HUDEP-2 (cell line): ENCODE data around the gene GAS6.
"Not testable (repeated sequence)": the region's sequence is repeated elsewhere in the genome, so short reads cannot be mapped to it uniquely, and the experiment has no call there.

Experiments
- DNase-seq, 76 experiments: peaks; one replicate each; lab custom pipeline; 2025; ENCODE audit not compliant: unreplicated experiment in 76 of 76; lab: John Stamatoyannopoulos, UW

GAS6 gene

GRCh38 chr13:113874579-113875428, 10.9 kb upstream of the GAS6 start:
- DNase-seq: no peak

DNA sequence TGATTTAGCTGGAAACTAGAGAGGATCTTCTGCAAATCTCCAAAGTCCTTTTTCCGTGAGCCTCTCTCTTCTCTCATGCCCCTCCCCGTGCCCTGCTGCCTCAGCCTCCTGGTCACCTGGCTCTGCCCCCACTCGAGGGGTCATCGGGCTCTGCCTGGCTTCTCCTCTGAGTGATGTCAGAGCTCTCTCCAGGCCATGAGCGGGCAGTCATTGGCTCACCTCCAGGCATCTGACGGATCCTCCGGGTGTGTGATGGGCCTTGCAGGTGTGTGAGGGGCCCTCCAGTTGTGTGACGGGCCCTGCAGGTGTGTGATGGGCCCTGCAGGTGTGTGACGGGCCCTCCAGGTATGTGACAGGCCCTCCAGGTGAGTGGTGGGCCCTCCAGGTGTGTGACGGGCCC, 10.3 kb upstream of the GAS6 start:
- DNase-seq: no peak

- DNase-seq: no peak
Measured at GRCh38 chr13:113869263-113869662, 5.4 kb upstream of the GAS6 start.

DNA sequence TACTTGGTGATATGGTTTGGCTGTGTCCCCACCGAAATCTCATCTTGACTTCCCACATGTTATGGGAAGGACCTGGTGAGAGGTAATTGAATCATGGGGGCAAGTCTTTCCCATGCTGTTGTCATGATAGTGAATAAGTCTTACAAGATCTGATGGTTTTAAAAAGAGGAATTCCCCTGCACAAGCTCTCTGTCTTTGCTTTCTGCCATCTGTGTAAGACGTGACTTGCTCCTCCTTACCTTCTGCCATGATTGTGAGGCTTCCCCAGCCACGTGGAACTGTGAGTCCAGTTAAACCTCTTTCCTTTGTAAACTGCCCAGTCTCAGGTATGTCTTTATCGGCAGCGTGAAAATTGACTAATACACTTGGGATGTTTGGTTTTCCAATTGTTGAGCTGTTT, 4.0 kb upstream of the GAS6 start:
- not testable (repeated sequence) for DNase-seq

- DNase-seq: no peak
Measured at GRCh38 chr13:113865427-113865826, 1.6 kb upstream of the GAS6 start.

- DNase-seq: no peak
Measured at GRCh38 chr13:113864273-113864890, 506 bp upstream of the GAS6 start.

GRCh38 chr13:113862931-113863523, 849 bp downstream of the GAS6 start:
- peak in 15 of 76 experiments; percentile 9 to 34 (median 22) for DNase-seq

DNA sequence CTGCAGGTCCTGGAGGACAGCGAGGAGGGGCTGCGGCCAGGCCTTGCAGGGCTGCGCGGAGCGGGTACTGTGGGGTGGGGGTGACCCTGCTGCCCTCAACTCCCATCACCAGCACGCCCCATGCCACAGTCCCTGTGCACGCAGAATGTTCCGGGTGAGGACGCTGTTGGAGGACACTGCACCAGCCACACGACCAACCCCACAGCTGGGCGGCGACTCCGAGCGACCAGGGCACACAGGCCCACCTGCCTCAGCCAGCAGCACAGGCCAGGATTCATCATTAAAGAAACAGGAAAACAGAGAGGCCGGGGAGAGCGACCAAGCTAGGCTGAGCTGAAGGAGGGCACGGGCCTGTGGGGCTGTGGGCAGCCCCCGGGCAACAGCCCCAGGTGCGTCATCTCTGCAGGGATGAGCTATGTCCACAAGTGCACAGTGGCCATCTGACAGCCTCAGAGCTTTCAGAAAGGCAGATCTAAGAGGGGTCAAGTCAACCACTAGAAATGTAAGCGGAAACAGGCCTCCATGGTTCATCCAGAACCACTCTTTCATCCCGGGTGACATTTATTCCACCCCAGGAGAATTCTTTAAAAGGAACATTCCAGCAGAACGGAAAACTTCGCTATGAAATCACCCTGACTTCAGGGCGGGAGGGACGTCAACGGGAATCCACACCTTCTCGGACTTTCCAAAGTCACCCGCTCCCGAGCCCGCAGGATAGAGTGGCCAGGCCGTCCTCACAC, 1.5 kb downstream of the GAS6 start:
- no peak for DNase-seq

- DNase-seq: no peak
Measured at GRCh38 chr13:113861433-113862030, 2.3 kb downstream of the GAS6 start.

GRCh38 chr13:113860665-113861432, 3.0 kb downstream of the GAS6 start:
- DNase-seq: peak in 2 of 76 experiments; percentile 13 to 17

- no peak for DNase-seq
Measured at GRCh38 chr13:113860051-113860664, 3.7 kb downstream of the GAS6 start.

GRCh38 chr13:113859311-113860050, 4.4 kb downstream of the GAS6 start:
- DNase-seq: no peak

GRCh38 chr13:113857531-113858195, 6.2 kb downstream of the GAS6 start:
- DNase-seq: no peak

GRCh38 chr13:113856716-113857065, 7.2 kb downstream of the GAS6 start:
- no peak for DNase-seq

DNA sequence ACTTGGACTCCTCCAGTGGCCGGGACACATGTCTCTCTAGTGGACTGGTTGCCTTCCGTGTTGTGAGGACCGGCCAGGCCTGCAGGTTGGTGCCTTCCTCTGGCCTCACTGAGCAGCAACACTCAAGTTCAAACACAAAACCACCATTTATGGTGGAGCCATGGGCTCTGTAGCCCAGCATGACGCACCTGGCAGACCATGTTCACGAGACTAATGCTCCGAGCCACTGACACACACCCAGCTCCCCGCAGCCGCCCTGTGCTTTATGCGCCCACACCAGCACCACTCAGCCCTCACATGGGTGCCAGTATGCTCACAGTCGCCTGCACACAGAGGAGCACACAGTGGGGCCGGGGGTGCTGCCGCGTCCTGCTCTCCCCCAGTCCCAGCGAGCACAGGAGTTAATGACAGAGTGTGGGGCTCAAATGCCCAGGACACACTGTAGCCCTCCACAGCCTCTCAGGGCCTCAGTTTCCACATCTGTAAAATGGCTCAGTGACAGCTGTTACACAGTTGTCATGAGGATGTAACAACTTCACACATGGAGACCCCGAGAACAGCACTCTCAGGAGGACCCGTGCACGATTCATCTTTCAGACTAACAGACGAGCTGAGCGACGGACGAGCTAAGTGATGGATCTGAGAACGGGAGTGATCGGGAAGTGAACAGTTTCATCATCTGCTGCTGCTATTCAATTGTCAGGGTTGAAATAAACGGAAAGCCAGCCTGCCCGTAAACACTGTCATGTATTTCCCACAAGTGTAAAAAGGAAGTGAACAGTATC, 7.8 kb downstream of the GAS6 start:
- DNase-seq: no peak

DNA sequence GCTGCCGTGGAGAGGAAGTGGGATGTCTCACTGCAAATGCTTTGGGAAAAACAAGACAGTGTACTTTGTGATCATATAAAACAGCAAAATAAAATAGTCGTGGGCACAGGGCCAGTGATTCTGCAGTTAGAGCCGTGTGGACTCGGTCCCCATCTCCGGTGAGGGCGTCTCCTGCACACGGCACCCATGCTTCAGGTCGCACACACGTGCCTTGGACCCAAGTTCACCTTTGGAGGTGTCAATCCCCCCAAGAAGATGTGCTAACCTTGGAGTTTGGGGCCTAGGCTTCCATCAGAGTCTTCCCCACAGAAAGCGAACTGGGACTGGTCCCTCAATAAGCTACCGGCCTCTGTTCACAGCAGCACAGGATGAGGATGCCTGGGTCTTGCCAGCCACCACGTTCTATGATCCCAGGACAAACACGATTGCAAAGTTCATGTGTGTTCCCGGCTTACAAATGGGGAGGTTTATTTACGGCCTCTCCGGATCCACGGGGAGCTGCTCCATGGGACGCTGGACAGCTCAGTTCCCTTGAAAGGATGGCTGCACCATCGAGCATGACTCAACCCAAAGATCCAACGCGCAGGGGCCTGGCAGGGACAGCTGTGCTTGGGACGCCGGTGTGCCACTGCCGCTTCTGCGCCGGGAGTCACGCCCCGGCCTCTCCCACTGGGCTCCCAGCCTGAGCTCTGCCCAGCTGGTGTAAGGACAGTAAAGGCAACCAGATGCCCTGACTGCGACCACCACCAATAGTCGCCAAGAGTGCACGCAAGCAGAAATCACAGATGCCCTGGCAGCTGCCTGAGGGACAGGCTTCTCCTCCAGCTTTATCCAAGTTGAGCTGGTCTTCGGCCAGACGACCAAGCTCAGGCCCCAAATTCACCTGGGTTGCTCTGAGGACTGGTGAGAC, 8.6 kb downstream of the GAS6 start:
- DNase-seq: no peak
